Stimulated activated CD4-positive, alpha-beta T cell treated with anti-CD3 and anti-CD28 coated beads, Interleukin-1b, Interleukin-23, amount 100 ng/mL, for 1 hour (primary cell): ENCODE data around the gene RPLP2.

Experiments used
- DNase-seq, 2 donors: peaks; one replicate each; pipeline ENCODE4 v3.0.0-alpha.2; 2020; ENCODE audit warnings: low read depth in 2 of 2

Gene RPLP2

GRCh38 chr11:824292-824880 lies 14.6 kb downstream of the RPLP2 start:
- no peak for DNase-seq

- no peak for DNase-seq
These were observed 15.2 kb downstream of the RPLP2 start for GRCh38 chr11:824942-825341.

- no peak for DNase-seq
These were observed 15.8 kb downstream of the RPLP2 start for GRCh38 chr11:825366-826226.

- no peak for DNase-seq
These were observed 16.5 kb downstream of the RPLP2 start for GRCh38 chr11:826227-826621.

GRCh38 chr11:826836-827145 lies 17.0 kb downstream of the RPLP2 start:
- no peak for DNase-seq

- DNase-seq = no peak
These were observed 17.6 kb downstream of the RPLP2 start for GRCh38 chr11:827146-827896.

DNA sequence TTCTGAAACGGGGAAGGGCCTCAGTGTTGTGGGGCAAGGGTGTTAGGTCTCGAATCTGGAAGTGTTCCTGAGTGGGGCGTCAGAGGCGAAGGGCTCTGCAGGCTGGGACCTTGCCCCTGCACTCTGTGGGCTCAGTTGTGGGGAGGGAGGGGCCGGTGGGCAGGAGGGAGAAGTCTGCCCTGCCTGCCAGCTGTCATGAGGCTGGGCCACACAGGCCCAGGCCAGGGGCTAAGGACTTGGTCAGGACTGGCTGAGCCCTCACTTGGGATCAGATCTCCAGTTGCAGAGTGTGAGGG lies 18.1 kb downstream of the RPLP2 start, which contains the start of gene CRACR2B:
TSS of gene CRACR2B (plus strand) at position 23 of the 296 bp plus-strand sequence. CDS start 689 bp downstream, outside the sequence.
- DNase-seq = no peak

GRCh38 chr11:828506-829175 lies 18.9 kb downstream of the RPLP2 start:
- DNase-seq = no peak

GRCh38 chr11:829176-829846 lies 19.5 kb downstream of the RPLP2 start:
- DNase-seq = no peak

DNA sequence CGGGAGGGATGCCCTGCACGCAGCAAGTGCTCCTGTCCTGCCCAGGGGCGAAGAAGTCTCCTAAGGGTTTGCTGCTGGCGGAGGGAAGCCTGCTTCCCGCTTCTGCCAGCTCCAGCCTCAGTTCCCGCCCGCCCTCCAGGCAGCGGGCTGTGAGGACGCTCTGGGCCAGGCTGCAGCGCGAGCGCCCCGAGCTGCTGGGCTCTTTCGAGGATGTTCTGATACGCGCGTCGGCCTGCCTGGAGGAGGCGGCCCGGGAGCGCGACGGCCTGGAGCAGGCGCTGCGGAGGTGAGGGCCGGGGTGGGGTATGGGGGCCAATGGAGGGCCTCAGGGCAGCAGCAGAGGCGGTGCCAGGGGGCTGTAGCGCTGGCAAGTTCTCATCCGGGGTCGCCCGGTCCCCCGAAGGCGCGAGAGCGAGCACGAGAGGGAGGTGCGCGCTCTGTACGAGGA lies 20.1 kb downstream of the RPLP2 start:
- no peak for DNase-seq

- no peak for DNase-seq
These were observed 20.7 kb downstream of the RPLP2 start for GRCh38 chr11:830295-831117.

DNA sequence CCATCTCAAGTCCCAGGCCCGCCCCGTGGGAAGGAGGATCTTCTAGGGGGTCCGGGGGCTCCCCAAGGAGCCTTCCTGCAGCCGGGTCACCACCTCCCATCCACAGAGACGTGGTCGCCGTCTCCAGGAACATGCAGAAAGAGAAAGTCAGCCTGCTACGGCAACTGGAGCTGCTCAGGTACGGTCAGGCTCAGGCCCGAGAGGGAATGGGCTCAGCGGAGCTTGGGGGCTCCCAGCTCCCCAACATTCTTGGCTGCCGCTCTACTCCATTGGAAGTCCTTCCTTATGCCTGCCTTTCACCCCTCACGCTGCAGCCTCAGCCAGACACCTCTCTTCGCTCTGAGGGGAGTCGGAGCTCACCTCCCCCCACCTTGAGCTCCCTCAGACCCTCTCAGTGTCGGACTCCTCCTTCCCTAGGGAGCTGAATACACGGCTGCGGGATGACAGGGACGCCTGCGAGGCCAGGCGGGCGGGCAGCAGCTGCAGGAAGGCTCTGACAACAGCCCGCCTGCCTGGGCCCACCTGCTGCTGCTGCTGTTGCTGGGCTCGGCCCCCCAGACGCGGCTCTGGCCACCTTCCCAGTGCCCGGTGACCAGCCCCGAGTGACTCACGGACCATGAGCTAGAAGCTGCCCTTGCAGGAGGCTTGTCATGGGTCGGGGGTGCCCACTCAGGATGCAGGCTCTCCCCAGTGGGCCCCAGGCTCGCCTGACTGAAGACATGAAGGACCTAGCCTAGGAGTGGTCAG lies 21.5 kb downstream of the RPLP2 start:
- DNase-seq = no peak

GRCh38 chr11:831961-832528 lies 22.3 kb downstream of the RPLP2 start:
- DNase-seq = no peak

DNA sequence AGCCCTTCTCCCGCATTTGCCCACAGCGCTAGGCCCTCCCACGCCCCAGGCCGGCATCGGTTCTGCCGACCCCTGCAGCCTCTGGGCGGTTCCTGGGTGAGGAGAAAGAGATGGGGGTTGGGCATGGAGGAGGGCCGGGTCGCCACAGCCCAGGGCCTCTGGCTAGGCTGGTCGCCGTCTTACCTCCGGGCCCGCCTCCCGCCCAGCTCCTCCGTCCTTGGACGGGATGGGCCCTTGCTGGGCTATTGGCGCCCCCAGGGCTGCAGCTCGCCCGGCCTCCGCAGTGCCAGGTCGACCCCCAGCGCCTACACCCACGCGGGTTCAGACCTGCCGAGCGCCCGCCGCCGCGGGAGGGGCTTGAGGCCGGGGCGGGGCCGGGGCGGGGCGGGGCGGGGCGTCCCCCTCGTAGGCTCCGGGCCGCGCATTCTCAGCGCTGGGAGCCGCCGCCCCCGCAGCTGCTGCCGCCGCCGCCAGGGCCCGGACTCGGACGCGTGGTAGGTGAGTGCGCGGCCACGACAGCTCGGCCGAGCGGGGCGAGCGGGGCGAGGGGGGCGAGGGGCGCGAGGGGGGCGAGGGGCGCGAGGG lies 22.9 kb downstream of the RPLP2 start, which contains the start of gene CD151:
TSS of gene CD151 (plus strand) at position 424 of the 585 bp plus-strand sequence. CDS start 3,118 bp downstream, outside the sequence.
- DNase-seq = no peak

GRCh38 chr11:833114-833791 lies 23.5 kb downstream of the RPLP2 start:
- no peak for DNase-seq

- DNase-seq = no peak
These were observed 24.1 kb downstream of the RPLP2 start for GRCh38 chr11:833849-834311.

- no peak for DNase-seq
These were observed 24.9 kb downstream of the RPLP2 start for GRCh38 chr11:834371-835316.
